IMR-90 (cell line): ENCODE results near the gene CDC45. TPM values are rescaled to one million over a fixed set of nuclear protein-coding genes. Genes with fewer than 3 reads are reported as not detected.

Experiments
- ATAC-seq: fragments of 200-7000 bp; cut with Tn5 transposase; 2 replicates; pipeline ENCODE4 v1.9.1; 2020; ENCODE audit warnings: low read depth, mild to moderate bottlenecking, moderate library complexity
- BruUV-seq: library from RNA; stranded (reverse); fragments of 400-500 nt; replicated peaks from 2 replicates; lab custom pipeline; 2021; lab: Mats Ljungman, UMichigan
- CTCF ChIA-PET: fragments of 300-600 bp; formaldehyde crosslinking; extraction: SDS; loops from one replicate; lab custom pipeline; 2021; ENCODE audit warnings: antibody characterized with exemption; lab: Yijun Ruan, JAX
- POLR2A ChIA-PET: fragments of 300-600 bp; sonication (Branson Sonifier 250); formaldehyde crosslinking; loops from one replicate; lab custom pipeline; 2022; ENCODE audit warnings: antibody characterized with exemption; ENCODE audit not compliant: unreplicated experiment; lab: Charles Lee
- DNase-seq: peaks from one replicate; pipeline ENCODE4 v3.0.0; 2013
- H2AFZ ChIP-seq: replicated peaks from 2 replicates; pipeline ENCODE3; 2013; ENCODE audit warnings: low read length, mild to moderate bottlenecking; ENCODE audit not compliant: poor library complexity
- H2AK5ac ChIP-seq: 2 replicates; pipeline ENCODE4 v1.6.1; 2013; ENCODE audit warnings: low read depth, low read length, inconsistent platforms
- H2AK9ac ChIP-seq: replicated peaks from 2 replicates; pipeline ENCODE3; 2013; ENCODE audit warnings: mild to moderate bottlenecking, low read depth, low read length, moderate library complexity; ENCODE audit not compliant: poor library complexity
- H2BK120ac ChIP-seq: 2 replicates; pipeline ENCODE4 v1.6.1; 2013; ENCODE audit warnings: low read depth, low read length, inconsistent platforms
- H2BK15ac ChIP-seq: 3 replicates; pipeline ENCODE4 v1.6.1; 2013; ENCODE audit warnings: low read depth, low read length, inconsistent platforms
- H2BK20ac ChIP-seq: 2 replicates; pipeline ENCODE4 v1.6.1; 2013; ENCODE audit warnings: low read depth, mild to moderate bottlenecking, inconsistent platforms, low read length, moderate library complexity
- H2BK5ac ChIP-seq: 2 replicates; pipeline ENCODE4 v1.6.1; 2013; ENCODE audit warnings: mild to moderate bottlenecking, low read depth, low read length, inconsistent platforms; ENCODE audit not compliant: poor library complexity, severe bottlenecking
- H3K14ac ChIP-seq: replicated peaks from 2 replicates; pipeline ENCODE4 v1.6.1; 2013; ENCODE audit warnings: low read depth, low read length, inconsistent platforms
- H3K18ac ChIP-seq: 2 replicates; pipeline ENCODE4 v1.6.1; 2013; ENCODE audit warnings: low read depth, low read length, control low read depth
- H3K23ac ChIP-seq: 2 replicates; pipeline ENCODE4 v1.6.1; 2013; ENCODE audit warnings: low read depth, low read length, inconsistent platforms
- H3K27ac ChIP-seq: 2 replicates; pipeline ENCODE4 v1.5.1; 2013; ENCODE audit warnings: mild to moderate bottlenecking, control low read depth, low read length; ENCODE audit not compliant: insufficient read depth
- H3K27me3 ChIP-seq: 2 replicates; pipeline ENCODE4 v1.6.1; 2013; ENCODE audit warnings: low read length; ENCODE audit not compliant: control insufficient read depth, insufficient read depth
- H3K36me3 ChIP-seq: 2 replicates; pipeline ENCODE4 v1.6.1; 2013; ENCODE audit warnings: low read length, mixed read lengths; ENCODE audit not compliant: control insufficient read depth, insufficient read depth
- H3K4ac ChIP-seq: 2 replicates; pipeline ENCODE4 v1.6.1; 2013; ENCODE audit warnings: low read depth, low read length, inconsistent platforms
- H3K4me1 ChIP-seq: 2 replicates; pipeline ENCODE4 v1.6.1; 2013; ENCODE audit warnings: low read length, mixed read lengths; ENCODE audit not compliant: control insufficient read depth, insufficient read depth
- H3K4me2 ChIP-seq: 2 replicates; pipeline ENCODE4 v1.6.1; 2013; ENCODE audit warnings: low read depth, mild to moderate bottlenecking, control low read depth, low read length, moderate library complexity
- H3K4me3 ChIP-seq: 2 replicates; pipeline ENCODE4 v1.5.1; 2013; ENCODE audit warnings: low read depth, mild to moderate bottlenecking, control low read depth, low read length, moderate library complexity; ENCODE audit not compliant: insufficient read depth
- H3K56ac ChIP-seq: 2 replicates; pipeline ENCODE4 v1.6.1; 2013; ENCODE audit warnings: low read length, inconsistent platforms; ENCODE audit not compliant: insufficient read depth; ENCODE audit errors: extremely low read depth
- H3K79me1 ChIP-seq, 2 experiments: 2 replicates each; pipeline ENCODE4 v1.6.1; 2013; ENCODE audit warnings: low read length in 2 of 2, inconsistent platforms in 1 of 2, low read depth in 1 of 2
- H3K9ac ChIP-seq: 2 replicates; pipeline ENCODE4 v1.6.1; 2013; ENCODE audit warnings: low read depth, low read length, control low read depth
- H3K9me1 ChIP-seq: 2 replicates; pipeline ENCODE4 v1.6.1; 2013; ENCODE audit warnings: low read length, inconsistent platforms; ENCODE audit not compliant: insufficient read depth
- H3K9me3 ChIP-seq: 2 replicates; pipeline ENCODE4 v1.6.1; 2013; ENCODE audit warnings: low read length; ENCODE audit not compliant: control insufficient read depth, insufficient read depth
- H4K20me1 ChIP-seq: 2 replicates; pipeline ENCODE4 v1.6.1; 2013; ENCODE audit warnings: low read length, inconsistent platforms; ENCODE audit not compliant: insufficient read depth
- H4K5ac ChIP-seq: 2 replicates; pipeline ENCODE4 v1.6.1; 2013; ENCODE audit warnings: mild to moderate bottlenecking, low read depth, low read length, control low read depth
- H4K8ac ChIP-seq, 2 experiments: 2 replicates each; pipeline ENCODE4 v1.6.1; 2013; ENCODE audit warnings: low read depth in 2 of 2, low read length in 2 of 2, control low read depth in 1 of 2, inconsistent platforms in 1 of 2
- H4K91ac ChIP-seq: 2 replicates; pipeline ENCODE4 v1.6.1; 2013; ENCODE audit warnings: low read depth, low read length, inconsistent platforms; ENCODE audit not compliant: insufficient read depth
- CHD1 ChIP-seq: IDR thresholded peaks from 2 replicates; pipeline ENCODE4 v1.6.1; 2012; ENCODE audit warnings: low read depth, low read length, improper control_type of control experiment
- RCOR1 ChIP-seq: IDR thresholded peaks from 2 replicates; pipeline ENCODE4 v1.6.1; 2012; ENCODE audit warnings: mild to moderate bottlenecking, low read length, improper control_type of control experiment; ENCODE audit not compliant: insufficient replicate concordance
- WGBS, 2 experiments: methylation state at CpG; one replicate each; pipeline versions ENCODE4 v1.1.5 to v1.1.7; 2013; ENCODE audit warnings: missing lambda C conversion rate in 2 of 2; ENCODE audit not compliant: insufficient read length in 1 of 2; ENCODE audit errors: extremely low coverage in 2 of 2; 5-methylcytosine and 5-hydroxymethylcytosine counted together
- dilution Hi-C: fragments of 300-500 bp; cut with HindIII; formaldehyde crosslinking; loops from one replicate; pipeline ENCODE4 v1.14.3; 2018; ENCODE audit warnings: low sequenced_read_pairs; ENCODE audit not compliant: unreplicated experiment
- in situ Hi-C: fragments of 300-500 bp; cut with MboI; formaldehyde crosslinking; loops from 3 replicates; pipeline ENCODE4 v1.14.3; 2019; ENCODE audit warnings: low sequenced_read_pairs, inconsistent platforms, mixed read lengths
- intact Hi-C: fragments of 100-400 bp; cut with micrococcal nuclease; formaldehyde crosslinking; loops from 2 replicates; pipeline ENCODE4 v1.10.0; 2022
- polyA plus RNA-seq, 3 experiments: library from polyadenylated mRNA; depleted of rRNA; stranded (reverse); fragments of >200 nt; gene quantifications; 2 replicates each; pipeline ENCODE4 v1.2.3, GENCODE V29; 2012; ENCODE audit warnings: low replicate concordance in 1 of 3
- total RNA-seq: library from RNA; depleted of rRNA; stranded (reverse); fragments of >200 nt; gene quantifications from 2 replicates; pipeline ENCODE4 v1.2.3, GENCODE V29; 2012
- TF ChIP-seq, protein P1 (sequence below): fragments of 150-350 bp; IDR thresholded peaks from 2 replicates; pipeline ENCODE4 v1.6.1; 2017; ENCODE audit warnings: mild to moderate bottlenecking, antibody characterized with exemption, low read length, low read depth

CDC45 gene
- total and polyA plus RNA-seq, 2 of the 4 experiments (the other 2 are of a cell fraction), result 22.7 to 44.6 TPM

DNA sequence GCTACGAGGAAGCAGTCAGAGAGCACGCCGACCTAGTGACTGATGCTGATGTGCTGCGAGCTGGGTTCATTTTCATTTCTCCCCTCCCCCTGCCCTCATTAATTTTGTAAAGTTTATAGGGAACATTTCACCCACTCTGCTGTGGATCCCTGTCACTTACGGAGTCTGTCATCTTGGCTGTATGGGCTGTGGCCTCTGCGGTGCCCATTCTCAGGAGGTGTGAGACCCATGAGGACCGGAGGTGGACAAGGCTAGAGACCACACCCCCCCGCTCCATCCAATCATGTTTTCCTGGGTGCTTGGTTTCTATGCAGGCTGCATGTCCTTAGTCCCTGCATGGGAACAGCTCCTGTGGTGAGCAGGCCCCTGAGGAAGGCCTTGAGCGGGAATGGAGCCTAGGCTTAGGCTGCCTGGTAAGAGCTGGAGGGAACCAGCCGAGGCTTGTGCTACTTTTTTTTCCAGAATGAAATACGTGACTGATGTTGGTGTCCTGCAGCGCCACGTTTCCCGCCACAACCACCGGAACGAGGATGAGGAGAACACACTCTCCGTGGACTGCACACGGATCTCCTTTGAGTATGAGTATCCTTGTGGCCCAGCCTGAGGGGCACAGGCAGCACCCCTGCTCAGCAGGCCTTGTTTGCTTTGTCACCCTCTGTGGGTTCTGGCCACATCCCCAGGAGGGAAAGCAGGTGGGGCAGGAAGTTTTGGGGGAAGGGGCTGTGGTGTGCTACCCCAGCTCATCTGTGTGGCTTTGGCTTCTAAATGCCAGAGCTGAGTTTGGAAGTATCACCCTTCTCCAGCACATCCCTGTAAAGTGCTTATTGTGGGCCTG is 25.4 kb downstream of the CDC45 start (continued):
- no peak for TF ChIP-seq RCOR1

DNA sequence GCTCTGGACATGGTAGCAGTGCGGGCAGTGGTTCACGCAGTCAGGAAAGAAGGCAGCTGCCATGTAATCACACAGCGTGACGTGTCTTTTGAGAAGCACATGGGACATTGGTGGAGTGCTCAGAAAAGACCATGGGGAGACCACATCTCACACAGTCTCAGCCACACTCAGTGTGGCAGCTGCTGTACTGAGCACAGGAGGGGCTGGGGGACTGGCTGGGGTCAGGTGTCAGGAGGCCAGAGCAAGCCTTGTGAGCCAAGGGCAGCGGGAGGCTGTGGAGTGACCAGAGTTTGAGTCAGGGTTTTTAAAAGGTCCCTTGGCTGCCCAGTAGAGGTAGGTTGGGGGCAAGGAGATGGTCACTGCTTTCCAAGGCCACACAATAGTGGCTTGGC is 26.0 kb downstream of the CDC45 start:
- no peak for TF ChIP-seq CHD1
- TF ChIP-seq, protein P1, sequence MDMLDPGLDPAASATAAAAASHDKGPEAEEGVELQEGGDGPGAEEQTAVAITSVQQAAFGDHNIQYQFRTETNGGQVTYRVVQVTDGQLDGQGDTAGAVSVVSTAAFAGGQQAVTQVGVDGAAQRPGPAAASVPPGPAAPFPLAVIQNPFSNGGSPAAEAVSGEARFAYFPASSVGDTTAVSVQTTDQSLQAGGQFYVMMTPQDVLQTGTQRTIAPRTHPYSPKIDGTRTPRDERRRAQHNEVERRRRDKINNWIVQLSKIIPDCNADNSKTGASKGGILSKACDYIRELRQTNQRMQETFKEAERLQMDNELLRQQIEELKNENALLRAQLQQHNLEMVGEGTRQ, result no peak
- H4K5ac ChIP-seq, result no peak overlapping the region
- H2BK20ac ChIP-seq, result no peak overlapping the region
- H2AK5ac ChIP-seq, result no peak overlapping the region
- H3K27ac ChIP-seq, result no peak overlapping the region
- in situ Hi-C loops (no loop called here), intact Hi-C loops (no loop called here), dilution Hi-C loops (no loop called here)
- H2BK120ac ChIP-seq, result no peak overlapping the region
- H2BK15ac ChIP-seq, result no peak overlapping the region
- no peak overlapping the region for H2AFZ ChIP-seq
- H4K91ac ChIP-seq, result no peak overlapping the region
- WGBS, 2 experiments, result no CpG with 5 or more reads among the region's 5 CpGs
- BruUV-seq, result no TSS peak
- H3K4me1 ChIP-seq, result no peaks in the 10 kb centered on the region
- H3K4me3 ChIP-seq, result no peak overlapping the region
- ATAC-seq (no peak), DNase-seq (no peak)
- peaks cover 2% of the 10 kb centered on the region; the same call in 1 of the 2 replicates for H3K36me3 ChIP-seq
- no peaks in the 10 kb centered on the region for H3K9me1 ChIP-seq
- H2AK9ac ChIP-seq, result no peak overlapping the region
- no peaks in the 10 kb centered on the region for H3K27me3 ChIP-seq
- H3K18ac ChIP-seq, result no peak overlapping the region
- no peak overlapping the region for H3K4ac ChIP-seq
- no peak overlapping the region for H2BK5ac ChIP-seq
- CTCF ChIA-PET, result no interaction called here
- no peaks in the 10 kb centered on the region; the same call in 1 of the 2 replicates for H4K20me1 ChIP-seq
- H3K4me2 ChIP-seq, result no peak overlapping the region
- H3K23ac ChIP-seq, result no peak overlapping the region
- POLR2A ChIA-PET, result no interaction called here
- H4K8ac ChIP-seq, result no peak overlapping the region
- H3K14ac ChIP-seq, result no peak overlapping the region
- H3K9me3 ChIP-seq, result no peaks in the 10 kb centered on the region
- no peaks in the 10 kb centered on the region for H3K79me1 ChIP-seq
- no peak overlapping the region for H3K56ac ChIP-seq
- H3K9ac ChIP-seq, result no peak overlapping the region
